HG03039 (cell line): ENCODE data around the gene KIF2C.
"Not testable (repeated sequence)": the region's sequence is repeated elsewhere in the genome, so short reads cannot be mapped to it uniquely, and the experiment has no call there.

Experiments used
- ATAC-seq: cut with Tn5 transposase; IDR thresholded peaks from one replicate; pipeline ENCODE4 v1.9.1; 2021; ENCODE audit warnings: mild to moderate bottlenecking, moderate library complexity; ENCODE audit not compliant: unreplicated experiment

KIF2C gene

DNA sequence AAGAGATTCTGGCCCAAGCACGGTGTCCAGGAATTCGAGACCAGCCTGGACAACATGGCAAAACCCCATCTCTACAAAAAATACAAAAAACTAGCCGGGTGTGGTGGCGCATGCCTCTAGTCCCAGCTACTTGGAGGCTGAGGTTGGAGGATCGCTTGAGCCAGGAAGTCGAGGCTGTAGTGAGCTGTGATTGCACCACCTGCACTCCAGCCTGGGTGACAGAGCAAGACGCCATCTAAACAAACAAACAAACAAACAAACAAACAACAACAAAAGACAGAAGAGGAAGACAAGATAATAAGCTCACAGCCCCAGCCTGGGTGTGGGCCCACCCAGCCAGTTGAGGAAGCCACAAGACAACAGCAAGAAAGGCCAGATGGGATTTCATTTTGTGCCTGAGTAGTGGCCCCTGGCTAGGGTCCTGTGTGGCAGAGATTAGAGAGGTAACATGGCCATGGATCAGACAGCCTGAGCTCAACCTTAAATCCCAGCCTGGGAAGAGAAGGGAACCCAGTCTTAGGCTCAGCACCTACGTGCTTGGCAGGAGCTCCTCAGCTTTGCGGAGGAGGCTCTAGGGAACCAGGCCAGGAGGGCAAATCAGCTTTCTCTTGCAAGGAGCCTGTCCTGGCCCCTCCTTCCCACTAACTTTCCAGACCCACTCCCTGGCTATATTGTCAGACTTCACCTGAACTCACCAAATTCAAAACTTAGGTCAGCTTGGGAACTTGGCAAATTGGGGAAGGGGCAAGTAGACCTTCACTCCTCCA is 53.3 kb downstream of the KIF2C start:
- ATAC-seq = no peak

DNA sequence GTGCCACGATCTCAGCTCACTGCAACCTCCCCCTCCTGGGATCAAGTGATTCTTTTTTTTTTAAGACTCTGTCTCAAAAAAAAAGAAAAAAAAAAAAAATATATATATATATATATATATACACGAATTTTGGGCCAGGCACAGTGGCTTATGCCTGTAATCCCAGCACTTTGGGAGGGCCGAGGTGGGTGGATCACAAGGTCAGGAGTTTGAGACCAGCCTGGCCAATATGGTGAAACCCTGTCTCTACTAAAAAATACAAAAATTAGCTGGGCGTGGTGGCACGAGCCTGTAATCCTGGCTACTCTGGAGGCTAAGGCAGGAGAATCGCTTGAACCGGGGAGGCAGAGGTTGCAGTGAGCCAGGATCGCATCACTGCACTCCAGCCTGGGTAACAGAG is 58.2 kb downstream of the KIF2C start:
- not testable (repeated sequence) for ATAC-seq

DNA sequence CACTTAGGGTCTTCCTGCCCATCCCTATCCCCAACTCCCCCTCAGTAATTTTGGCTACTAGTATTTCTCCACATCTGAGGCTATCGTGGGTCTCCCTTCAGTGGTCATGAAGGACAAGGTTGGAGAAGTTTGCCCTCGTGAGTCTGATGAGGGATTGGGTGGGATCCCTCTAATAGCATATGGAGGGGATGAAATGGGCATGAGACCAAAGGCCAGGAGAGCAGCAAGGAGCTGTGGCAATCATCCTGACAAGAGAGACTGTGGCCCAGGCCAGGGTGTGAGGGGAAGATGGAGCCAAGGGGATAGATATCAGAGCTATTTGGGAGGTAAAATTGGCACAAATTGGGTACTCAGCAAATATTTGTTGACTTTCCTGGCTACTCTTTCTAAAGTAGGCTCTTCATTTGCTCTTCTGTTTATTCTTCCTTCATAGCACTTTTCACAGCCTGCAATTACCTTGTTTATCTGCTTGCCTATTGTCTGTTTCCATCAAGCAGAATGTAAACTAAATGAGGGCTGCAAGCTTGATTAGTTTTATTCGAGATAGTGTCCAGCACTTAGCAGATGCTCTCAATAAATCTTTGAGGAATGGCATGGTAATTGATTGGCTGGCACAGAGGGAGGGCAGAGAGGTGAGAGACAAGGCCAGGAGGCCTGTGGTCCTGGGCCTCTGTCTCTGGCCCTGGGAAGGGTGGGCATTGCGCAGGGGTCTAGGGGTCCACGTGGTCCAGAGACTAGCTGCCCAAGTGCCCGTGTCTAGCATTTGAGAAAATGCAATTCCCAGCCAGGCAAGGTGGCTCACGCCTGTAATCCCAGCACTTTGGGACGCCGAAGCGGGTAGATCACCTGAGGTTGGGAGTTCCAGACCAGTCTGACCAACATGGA is 59.1 kb downstream of the KIF2C start:
- ATAC-seq = no peak

DNA sequence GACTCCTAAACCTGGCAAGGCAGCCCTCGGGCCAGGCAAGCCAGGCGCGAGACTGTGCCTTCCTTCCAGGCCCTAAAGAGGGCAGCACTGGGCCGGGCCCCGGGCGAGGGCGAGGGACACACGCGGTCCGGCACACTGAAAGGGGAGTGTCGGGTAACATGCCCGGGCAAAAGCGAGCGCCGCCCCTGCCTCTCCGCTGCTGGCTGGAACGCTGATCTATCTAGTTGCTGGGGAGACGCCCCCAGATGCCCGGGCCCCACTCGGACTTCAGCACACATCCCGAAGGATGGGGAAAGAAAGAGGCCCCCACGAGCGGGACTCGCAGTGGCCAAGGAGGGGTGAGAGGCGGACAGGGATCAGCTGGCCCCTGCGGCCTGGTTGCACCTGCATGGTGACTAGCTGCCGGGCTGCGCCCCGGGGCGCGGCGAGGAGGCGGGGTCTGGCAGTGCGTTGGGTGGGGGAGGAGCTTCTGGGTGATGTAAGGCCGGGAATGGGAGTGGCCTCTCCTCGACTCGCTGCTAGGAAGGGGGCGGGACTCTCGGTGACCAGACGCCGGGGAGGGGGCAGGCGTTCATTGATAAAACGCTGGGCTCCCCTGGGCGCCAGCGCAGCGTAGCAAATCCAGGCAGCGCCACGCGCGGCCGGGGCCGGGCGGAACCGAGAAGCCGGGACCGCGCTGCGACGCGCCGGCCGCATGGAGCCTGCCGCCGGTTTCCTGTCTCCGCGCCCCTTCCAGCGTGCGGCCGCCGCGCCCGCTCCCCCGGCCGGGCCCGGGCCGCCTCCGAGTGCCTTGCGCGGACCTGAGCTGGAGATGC is 60.3 kb downstream of the KIF2C start, which contains the start of gene PLK3:
Gene PLK3 (plus strand): TSS at position 608 of the 815 bp plus-strand sequence. CDS start 87 bp downstream, at position 695.
- ATAC-seq = peak; percentile 81

DNA sequence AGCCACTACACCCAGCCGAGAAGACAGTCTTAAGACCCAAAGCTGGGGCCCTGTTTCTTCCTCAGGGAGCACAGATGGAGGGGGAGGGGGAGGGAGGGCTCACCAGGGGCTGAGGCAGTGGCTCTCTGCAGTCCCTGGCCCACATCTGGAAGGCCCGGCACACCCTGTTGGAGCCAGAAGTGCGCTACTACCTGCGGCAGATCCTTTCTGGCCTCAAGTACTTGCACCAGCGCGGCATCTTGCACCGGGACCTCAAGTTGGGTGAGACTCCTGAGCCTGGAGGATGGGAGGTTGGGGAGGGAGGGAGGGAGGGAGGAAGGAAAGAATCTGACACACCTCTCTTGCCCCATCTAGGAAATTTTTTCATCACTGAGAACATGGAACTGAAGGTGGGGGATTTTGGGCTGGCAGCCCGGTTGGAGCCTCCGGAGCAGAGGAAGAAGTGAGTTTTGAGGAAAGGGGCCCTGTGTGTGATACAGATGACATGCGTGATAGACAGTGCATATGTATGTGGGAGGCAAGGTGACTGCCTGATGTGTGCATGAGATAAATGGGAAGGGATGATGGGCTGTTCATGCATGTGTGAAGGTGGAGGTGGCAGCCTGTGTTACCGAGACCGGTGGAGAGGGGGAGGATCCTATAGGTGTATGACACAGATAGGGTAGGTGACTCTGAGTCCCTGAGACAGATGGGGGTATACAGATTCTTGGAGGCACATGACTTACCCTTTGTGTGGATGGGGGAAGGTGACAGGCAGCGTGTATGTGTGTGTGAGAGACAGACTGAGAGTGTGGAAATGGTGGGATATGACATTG is 62.1 kb downstream of the KIF2C start:
- no peak for ATAC-seq

DNA sequence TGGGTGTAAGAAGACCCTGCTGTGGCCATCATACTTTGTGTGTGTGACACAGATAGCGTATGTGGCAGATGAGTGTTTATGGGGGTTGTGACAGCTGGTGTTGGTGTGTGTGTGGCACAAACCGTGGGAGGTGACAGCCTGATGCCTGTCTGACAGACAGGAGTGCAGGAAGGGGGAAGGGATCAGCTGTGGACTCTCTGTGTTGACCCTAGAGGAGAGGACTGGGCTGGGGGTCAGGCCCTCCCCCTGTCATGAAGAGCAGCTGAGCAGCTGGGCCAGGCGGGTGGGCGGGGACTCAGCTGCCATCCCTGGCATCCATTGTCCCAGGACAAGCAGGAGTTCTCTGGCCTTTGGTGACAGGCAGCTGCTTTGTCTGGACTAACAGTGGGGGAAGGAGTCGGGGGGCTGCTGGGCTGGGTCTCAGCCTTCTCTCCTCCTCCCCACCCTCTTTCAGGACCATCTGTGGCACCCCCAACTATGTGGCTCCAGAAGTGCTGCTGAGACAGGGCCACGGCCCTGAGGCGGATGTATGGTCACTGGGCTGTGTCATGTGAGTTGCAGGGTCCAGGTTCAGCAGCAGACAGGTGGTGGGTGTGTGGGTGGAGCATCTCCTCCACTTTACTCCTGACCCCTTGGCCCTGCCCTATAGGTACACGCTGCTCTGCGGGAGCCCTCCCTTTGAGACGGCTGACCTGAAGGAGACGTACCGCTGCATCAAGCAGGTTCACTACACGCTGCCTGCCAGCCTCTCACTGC is 62.8 kb downstream of the KIF2C start:
- ATAC-seq = no peak

DNA sequence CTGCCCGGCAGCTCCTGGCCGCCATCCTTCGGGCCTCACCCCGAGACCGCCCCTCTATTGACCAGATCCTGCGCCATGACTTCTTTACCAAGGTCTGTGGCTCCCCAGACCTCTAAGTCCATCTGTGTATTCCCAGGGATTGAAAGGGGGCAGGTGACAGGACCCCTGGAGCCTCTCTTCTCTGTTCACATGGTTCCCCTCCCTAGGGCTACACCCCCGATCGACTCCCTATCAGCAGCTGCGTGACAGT is 63.4 kb downstream of the KIF2C start:
- no peak for ATAC-seq

DNA sequence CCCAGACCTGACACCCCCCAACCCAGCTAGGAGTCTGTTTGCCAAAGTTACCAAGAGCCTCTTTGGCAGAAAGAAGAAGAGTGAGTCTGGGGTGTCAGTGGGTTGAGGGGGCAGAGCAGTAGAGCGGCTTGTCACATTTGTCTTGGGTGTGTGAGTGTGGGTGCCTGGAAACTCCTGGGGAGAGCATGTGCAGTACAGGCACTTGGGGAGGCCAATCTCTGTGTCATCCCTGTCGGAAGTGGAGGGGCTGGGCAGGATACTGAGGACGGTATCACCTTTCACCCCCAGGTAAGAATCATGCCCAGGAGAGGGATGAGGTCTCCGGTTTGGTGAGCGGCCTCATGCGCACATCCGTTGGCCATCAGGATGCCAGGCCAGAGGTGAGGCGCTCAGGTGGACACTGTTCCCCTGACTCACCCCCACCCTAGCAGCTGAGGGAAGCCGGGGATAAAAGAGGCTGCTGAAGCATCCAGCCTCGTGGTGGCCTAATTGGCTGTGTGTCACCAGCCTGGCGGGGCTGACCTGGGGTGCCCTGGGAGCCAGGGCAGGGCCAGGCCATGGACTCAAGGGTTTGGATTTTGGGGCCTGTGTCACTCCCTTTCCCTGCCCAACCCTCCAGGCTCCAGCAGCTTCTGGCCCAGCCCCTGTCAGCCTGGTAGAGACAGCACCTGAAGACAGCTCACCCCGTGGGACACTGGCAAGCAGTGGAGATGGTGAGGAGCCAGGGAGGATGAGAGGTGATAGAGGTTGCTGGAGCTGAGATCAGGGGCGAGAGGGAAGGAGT is 63.9 kb downstream of the KIF2C start:
- no peak for ATAC-seq

DNA sequence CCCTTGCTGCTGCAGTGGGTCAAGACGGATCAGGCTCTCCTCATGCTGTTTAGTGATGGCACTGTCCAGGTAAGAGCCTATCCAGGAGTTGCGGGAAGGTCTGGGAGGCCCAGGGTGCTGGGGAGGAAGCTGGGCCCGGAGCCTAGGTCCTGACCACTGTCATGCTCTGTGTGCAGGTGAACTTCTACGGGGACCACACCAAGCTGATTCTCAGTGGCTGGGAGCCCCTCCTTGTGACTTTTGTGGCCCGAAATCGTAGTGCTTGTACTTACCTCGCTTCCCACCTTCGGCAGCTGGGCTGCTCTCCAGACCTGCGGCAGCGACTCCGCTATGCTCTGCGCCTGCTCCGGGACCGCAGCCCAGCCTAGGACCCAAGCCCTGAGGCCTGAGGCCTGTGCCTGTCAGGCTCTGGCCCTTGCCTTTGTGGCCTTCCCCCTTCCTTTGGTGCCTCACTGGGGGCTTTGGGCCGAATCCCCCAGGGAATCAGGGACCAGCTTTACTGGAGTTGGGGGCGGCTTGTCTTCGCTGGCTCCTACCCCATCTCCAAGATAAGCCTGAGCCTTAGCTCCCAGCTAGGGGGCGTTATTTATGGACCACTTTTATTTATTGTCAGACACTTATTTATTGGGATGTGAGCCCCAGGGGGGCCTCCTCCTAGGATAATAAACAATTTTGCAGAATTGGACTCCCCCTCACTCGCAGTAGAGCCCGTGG is 65.8 kb downstream of the KIF2C start:
- no peak for ATAC-seq

DNA sequence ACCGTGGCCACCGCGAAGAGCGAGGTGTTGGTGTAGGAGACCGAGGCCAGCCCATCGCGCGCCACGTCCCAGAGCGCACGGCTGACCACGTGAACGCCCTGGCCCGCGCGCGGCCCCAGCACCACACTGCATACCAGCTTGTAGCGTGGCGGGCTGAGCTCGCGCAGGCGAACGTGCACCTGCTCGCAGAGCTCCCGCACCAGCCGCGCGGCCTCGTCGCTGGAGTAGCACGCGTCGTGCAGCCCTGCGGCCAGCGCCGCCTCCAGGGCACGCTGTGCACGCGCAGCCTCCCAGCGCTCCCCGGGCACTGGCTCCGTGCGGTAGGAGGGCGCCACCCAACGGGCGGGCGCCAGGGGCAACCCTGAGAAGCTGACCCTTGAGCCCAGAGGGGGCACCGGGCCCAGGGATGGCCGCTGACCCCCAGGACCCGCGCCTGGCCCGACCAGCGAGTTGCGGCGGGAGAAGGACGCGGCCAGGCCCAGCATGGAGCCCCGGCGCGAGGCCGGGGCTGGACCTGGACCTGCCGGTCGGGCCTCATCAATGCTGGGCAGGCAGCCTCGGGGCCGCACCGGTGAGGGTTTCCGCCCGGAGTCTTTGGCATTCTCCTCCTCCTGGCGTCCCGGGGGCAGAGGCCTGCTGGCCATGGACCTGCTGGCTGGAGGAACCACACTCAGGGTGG is 66.5 kb downstream of the KIF2C start:
- no peak for ATAC-seq

DNA sequence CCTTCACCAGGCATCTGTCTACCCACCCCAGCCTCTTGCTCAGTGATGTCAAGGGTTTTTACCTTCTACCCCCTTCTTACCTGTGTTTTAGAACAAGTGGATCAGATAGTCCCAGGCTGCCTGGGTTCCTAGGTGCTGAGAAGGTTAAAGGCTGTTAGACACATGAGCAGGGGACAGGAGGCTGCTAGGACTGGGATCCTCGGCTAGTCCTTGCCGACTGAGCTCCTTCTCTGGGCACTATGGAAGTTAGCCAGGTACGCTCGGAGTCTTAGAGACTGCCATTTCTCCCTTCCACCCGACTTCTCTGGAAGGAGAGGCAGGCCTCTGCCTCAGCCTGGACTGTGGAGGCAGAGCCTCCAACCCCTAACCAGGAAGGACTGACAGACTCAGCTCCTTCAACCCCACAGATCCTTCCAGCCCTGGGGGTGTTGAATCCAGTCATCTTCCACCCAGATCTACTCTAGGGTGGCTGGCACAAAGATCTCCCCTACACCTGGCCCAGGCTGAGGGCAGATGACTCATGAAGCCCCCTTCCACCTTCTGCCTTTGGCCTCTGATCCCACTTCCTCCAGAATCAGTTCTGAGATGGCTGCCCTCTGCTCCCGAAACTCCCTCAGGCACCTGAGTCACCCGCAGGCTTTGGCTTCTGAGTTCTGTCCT is 67.2 kb downstream of the KIF2C start, which contains the start of gene DYNLT4:
Gene DYNLT4 (minus strand): TSS at position 648 of the 660 bp plus-strand sequence. CDS start 683 bp downstream, outside the sequence.
- ATAC-seq = no peak

DNA sequence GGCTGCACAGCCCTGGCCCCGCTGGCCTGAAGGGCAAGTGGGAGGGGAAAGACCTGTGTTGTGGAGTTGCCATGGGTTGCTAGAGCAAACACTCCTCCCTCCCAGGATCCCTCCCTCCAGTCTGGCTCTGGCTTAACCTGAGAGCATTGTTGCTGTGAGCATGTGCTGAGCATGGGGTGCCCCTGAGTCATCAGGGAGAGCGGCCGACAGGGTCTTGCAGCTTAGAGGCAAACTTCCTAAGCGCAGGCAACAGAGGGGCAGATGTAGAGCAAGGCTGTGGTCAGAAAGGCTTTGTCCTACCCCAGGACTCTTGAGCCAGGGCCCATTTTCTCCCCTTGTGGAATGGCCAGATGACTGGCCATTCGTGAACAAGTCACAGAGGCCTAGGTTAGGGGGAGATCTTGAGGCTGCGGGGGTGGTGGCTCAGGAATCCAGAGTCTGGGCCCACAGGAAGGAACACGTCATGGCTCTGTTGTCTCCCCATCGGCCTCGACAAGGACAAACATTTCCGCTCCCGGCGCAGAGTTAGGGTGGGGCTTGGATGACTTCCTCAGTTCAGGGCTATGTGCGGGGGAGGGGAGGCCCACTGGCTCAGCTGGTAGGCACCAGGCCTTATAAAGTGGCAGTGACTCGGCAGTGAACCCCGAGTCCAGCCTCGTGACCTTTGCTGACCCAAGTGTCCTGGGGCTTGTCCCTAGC is 67.9 kb downstream of the KIF2C start:
- peak; percentile 18 for ATAC-seq

DNA sequence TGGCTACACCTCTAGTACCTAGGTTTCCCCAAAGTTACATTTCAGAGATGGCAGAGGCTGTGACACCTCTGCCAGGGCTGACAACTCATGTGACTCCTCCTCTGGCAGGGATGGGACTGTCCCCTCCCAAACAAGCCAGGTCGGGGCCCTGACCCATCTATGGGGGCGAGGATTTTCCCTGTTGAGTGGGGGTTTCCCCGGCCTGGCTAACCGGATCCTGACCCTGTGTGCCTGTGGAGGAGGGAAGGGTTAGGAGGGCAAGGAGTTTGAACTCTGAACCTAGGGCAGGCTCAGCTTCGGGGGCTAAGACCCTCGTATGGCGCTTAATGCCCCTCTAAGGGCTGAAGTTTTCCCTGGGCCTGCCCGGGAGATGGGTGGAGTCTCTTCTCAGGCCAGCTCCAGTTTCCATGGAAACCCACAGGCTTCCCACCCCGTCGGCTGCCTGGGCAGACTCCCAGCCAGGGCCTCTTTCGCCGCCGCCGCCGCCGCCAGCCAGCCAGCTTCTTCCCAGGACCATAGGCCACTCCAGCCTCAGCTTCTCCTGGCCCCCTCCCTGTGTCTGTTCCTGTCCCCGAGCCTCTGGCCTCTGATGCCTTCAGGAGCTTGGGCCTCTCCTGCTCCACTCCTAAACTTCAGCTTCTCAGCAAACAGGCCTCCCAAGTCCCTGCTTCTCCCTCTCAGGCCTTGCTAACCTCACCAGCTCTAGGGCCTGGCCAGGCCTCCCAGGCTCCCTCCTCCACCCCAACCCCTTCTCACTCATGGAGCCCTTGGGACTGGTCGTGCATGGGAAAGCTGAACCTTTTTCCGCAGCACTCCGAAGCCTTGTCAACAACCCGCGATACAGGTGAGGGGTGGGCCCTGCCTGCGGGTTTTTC is 68.7 kb downstream of the KIF2C start, which contains the start of gene BTBD19:
Gene BTBD19 (plus strand): TSS at position 461 of the 875 bp plus-strand sequence. CDS start 298 bp downstream, at position 759.
- ATAC-seq = peak; percentile 30

DNA sequence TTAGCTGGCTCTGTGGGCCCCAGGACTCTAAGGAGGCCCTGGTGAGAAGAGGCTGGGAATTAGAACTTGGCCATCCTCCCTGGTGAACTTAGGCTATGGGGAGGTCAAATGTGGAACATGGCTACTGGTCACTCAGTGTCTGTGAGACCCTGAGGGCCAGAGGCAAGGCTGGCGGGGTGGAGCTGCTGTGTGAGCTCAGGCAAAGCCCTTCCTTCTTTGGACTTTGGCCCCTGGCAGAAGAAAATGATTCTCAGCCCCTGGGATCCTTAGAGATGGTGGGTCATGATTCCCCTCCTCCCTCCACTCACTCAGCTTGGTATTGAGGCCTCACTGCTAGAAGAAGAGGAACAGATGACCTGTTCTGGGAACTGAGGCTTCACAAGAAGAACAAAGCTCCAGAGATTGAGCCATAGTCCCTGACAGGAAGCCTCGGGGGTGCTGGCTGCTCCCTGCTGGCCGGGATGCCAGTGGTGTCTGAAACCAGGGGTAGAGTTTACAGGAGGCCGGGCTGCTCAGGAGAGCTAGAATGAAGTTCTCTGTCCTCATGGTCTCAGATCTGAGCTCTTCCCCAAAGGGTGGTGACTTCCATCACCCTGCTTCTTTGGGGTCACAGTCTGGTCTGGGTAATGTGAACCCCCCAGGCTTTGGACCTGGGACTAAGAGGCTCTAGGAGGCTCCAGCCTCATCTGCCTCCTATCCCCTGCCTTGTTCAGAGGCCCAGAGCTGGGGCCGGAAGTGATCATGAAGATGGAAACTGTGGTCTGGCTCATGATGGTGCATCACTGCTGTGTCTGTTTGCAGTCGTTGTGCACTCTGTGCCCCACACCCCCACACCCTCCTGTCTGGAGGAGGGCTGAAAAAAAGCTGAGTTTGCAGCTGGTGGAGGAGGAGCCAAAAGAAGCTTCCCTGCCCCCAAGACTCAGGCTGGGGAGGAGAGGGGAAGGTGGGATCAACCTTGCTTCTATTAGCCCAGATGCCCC is 69.6 kb downstream of the KIF2C start:
- ATAC-seq = peak; percentile 33
